Ovary (tissue), 3 donors: ENCODE results near the gene GABBR1.

Experiments
- CTCF ChIP-seq, 3 donors: fragments of 450-650 bp in 2 of 3; fragments of 200-600 bp in 1 of 3; IDR thresholded peaks; one replicate each; pipeline versions ENCODE4 v1.5.1 to v1.8.0; 2016 to 2022; ENCODE audit warnings: antibody characterized with exemption in 3 of 3, mild to moderate bottlenecking in 1 of 3
- EP300 ChIP-seq: sonication (generic); formaldehyde crosslinking; IDR thresholded peaks from one replicate; pipeline ENCODE4 v1.6.1; 2017; ENCODE audit warnings: antibody characterized with exemption
- POLR2A ChIP-seq: fragments of 450-650 bp; IDR thresholded peaks from one replicate; pipeline ENCODE4 v1.6.1; 2017; ENCODE audit warnings: antibody characterized with exemption, mild to moderate bottlenecking, moderate library complexity
- donor health status: DM: no; HTN: no; CAD: no.

- no peak for TF ChIP-seq CTCF (IDR thresholded peaks at IDR 0.05)
- TF ChIP-seq POLR2A: no peak
- no peak for TF ChIP-seq EP300
These were observed 40.2 kb upstream of the GABBR1 start for GRCh38 chr6:29673161-29673560.
